Measurements from ENCODE around the gene DISC1. TPM values are rescaled to one million over a fixed set of nuclear protein-coding genes. Genes with fewer than 3 reads are reported as not detected.
"Not testable (repeated sequence)": the region's sequence is repeated elsewhere in the genome, so short reads cannot be mapped to it uniquely, and the experiment has no call there.

The DISC1 gene
- polyA plus RNA-seq, 12 donors: 5.2 to 8.5 (median 7.0) TPM; not detected in 1

DNA sequence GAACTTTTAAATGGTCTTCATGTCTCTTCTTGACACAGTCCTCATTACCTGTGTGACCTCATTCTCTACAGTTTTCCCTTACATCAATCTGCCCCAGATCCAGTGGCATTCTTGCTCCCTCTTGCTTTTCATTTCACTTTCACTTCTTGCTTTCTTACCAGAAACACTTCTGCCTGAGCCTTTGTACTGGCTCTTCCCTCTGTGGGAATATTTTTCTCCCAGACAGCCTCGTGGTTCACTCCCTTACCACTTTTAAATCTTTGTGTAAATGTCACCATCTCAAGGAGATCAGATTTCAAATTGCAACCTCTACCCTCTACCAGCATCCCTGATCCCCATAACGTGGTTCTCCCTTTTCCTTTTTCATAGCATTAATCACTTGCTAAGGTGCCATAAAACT, 73.2 kb downstream of the DISC1 start:
- no peak for DNase-seq

GRCh38 chr1:231701306-231701705, 74.7 kb downstream of the DISC1 start:
- no peak for DNase-seq

DNA sequence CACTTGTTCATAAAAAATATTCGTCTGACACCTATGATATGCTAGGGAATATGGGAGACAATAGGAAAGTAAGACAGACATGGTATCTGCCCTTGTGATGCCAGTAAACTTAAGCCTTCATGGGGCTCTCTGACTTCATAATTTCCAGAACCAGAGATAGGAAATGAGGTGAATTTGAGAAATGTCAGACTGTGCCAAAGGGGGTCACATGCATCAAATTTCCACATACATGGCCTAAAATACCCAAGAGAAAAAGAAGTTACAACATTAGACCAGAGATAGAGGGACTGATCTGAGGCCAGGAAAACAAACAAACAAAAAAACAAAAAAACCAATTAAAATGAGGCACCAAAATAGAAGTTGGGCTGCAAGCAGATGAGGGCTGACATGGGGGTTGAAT, 75.7 kb downstream of the DISC1 start:
- no peak for DNase-seq

GRCh38 chr1:231702804-231703203, 76.2 kb downstream of the DISC1 start:
- no peak for DNase-seq

DNA sequence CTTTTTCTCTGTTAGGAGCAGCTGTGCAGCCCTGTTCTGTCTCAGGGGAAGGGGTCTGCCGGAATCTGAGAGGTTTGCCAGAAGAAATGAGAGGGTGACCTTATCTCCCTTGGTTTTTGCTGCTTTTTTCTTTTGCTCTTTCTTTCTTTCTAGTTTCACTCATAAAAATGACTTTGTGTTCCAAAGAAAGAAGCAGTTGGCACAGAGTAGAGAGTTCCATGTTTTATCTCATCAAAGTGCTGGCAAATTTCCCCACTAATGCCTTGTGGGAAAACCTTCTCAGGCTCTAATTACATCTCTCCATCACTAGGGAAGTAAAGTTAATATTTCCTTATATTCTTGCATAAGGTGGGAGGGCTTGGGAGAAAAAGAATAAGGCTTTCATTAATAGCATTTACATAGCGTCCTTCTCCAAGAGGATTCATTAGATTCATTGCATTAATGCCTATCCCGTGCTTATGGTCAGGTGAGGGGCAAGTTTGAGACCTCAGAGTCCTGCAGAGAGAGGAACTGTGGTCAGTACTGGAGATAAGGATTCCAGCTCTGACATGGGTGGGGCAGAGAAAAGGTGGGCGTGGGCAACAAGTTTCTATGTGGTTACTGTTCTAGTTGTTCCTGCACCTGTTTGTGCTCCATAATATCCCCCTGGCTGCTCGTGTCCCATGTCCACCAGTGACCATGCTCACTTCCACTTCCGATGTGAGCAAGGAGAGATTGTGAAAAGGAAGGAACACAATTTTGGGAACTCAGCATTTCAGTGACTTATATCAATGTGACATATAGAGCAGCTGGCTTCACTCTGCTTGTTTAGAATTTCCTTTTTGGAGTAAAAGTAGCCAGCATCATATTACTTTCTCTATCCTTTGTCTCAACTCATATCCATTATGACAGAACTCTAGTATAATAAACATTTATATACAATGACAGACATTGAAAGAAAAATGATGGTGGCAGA, 79.5 kb downstream of the DISC1 start:
- peak; percentile 45 for DNase-seq

- no peak for DNase-seq
These were observed 80.3 kb downstream of the DISC1 start for GRCh38 chr1:231706934-231707333.

DNA sequence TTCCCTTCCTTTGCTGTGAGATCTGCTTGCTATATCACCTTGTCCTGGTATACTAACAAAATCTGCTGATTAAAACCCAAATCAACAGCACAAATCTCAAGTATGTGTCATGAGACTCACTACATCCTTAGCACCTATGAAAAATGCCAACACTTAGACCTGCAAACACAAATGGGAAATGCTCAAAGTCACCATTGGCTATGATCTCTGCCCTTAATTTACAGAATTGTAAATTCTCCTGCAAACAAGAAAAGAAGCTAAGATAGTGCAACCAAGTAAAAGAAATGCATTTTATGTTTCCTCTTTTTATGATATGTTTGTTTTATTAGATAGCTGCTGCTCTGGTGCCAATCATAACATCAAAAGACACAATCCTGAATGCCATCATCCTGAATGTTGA, 80.8 kb downstream of the DISC1 start:
- no peak for DNase-seq

GRCh38 chr1:231708394-231708793, 81.8 kb downstream of the DISC1 start:
- no peak for DNase-seq

DNA sequence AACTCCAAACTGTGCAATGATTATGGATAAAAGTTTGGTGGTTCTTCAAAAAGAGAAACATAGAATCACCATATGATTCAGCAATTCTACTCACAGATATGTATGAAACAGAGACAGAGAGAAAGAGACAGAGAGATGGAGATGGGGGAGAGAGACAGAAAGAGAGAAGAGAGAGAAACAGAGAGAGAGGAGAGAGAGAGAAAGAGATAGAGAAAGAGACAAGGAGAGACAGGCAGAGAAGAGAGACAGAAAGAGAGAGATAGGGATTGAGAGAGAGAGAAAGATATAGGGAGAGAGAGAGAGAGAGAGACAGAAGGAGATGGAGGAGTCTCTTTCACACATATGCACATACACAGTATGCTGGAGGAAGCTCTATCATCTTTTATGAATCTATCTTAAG, 87.8 kb downstream of the DISC1 start:
- no peak for DNase-seq

- no peak for DNase-seq
These were observed 89.5 kb downstream of the DISC1 start for GRCh38 chr1:231715816-231716722.

GRCh38 chr1:231716879-231717278, 90.3 kb downstream of the DISC1 start:
- DNase-seq: no peak

DNA sequence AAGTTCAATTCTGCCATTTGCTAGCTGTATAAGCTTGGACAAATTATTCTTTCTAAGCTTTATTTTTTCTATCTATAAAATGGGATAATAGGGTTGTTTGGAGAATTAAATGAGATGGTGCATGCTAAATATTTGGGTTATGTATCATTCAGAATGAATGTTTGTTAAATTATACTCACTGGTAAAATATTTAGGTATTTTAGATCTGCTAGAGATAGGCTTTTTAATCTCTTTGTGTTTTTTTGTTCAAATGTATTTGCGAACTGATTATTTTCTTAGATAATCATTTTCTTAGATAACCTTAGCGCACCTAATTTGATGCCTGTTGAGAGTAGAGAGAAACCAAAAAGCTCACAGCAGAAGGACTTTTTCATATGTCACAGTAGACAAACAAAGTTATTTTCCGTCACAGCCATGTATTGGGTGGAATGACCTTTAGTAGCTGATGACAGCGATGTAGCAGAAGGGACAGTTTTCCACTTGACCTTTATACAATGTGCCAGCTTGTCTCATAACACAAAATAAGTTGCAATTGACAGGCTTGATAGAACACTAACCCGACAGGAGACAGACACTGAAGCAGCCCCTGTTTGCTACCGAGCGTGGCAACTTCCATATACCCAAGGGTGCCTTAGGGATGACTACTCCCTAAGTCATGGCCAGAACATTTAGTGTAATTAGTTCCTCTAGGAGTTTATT, 93.0 kb downstream of the DISC1 start:
- DNase-seq: no peak

DNA sequence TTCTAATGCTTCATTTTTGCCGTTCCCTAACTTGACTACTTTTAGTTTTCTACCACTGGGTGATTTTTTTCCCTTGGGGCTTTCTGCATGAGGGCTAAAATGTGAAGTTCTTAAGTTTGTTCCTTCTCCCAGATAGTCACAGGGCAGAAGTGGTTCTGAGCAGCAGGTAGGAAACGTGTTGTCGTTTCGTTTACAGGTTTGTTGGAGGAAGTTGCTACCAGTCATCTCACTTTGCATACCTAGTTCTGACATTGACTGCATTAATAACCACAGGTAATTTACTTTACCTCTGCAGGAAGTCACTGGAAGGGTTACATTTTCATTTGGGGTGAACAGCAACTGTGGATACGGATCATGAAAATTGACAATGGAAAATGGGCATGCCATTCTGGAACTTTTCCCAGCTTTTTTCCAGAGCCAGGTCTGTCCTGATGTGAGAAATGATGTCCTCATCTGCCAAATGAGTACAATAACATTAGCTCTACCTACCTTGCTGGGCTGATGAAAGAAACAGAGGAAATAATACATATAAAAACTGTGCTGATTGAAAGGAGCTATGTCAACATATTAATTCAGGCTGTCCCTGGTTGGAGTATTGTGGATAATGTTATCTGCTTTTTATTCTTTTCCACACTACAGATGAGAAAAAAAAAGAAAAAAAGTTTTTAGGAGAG, 94.2 kb downstream of the DISC1 start:
- no peak for DNase-seq

- DNase-seq: no peak
These were observed 94.8 kb downstream of the DISC1 start for GRCh38 chr1:231721436-231721835.

- no peak for DNase-seq
These were observed 95.8 kb downstream of the DISC1 start for GRCh38 chr1:231722356-231722755.

DNA sequence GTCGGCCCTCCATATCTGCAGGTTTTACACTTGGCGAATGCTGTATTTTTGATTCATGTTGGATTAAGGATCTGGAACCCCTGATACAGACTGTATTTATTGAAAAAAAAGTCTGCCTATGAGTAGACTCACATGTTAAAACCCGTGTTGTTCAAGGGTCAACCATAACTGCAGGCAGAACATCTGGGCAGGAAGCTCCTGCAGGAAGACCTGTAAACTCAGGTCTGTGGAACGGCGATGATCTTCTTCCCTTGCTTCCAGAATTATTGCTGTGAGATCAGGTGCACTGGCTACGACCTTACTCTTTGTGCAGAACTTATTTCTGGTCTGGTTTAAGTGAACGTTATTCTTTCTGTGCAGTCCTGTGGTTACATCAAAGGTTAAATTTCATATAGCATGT, 96.6 kb downstream of the DISC1 start:
- no peak for DNase-seq

DNA sequence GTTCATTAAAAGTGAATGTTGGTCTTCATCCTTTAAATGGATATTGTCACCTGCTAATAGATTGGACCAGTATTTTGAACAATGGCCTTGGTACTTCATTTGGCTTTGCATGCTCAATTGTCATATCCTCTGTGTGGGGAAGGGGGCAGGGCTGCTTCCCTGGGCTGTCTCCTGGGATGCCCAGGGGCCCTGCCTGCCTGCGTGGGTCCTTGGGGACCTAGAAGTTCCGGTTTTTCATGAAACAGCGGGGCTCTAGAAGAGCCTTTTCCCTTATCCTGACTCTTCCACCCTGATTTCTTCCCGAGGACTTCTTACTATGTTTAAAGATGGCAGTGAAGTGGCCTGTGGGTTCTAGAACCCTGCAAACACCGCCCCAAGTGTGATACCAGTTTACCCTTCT, 97.5 kb downstream of the DISC1 start:
- no peak for DNase-seq

DNA sequence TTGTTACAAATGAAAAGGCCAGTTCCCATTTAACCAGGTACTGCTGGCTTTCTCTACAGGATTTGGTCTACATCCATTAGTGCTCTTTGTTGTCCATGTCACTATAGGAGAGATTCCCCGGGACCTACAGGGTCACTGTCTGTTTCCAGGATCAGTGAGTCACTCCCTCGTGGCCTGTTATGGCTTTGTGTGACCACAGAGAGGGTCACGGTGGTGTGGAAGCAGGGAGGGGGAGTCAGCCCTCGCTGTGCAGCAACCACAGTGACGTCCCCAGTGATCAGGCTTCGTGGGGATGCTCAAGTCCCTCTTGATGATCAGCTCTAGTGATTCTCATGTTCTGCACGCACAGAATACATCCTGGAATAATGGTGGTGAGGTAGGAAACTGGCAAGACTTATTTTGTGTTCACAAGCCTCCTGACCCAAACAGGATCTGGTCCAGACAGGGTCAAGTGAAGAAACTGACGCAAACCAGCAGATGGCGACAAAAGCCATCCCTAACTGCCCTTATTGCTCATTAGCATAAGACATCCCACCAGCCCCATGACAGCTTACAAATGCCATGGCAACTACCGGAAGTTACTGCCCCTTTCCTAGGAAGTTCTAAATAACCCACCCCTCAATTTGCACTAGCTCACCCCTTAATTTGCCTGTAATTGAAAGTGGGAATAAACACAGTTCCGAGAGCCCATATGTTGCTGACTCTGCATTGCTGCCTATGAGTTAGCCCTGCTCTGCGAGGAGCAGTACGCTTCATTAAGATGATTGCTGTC, 98.5 kb downstream of the DISC1 start:
- DNase-seq: no peak

- no peak for DNase-seq
These were observed 100.6 kb downstream of the DISC1 start for GRCh38 chr1:231727171-231727570.

DNA sequence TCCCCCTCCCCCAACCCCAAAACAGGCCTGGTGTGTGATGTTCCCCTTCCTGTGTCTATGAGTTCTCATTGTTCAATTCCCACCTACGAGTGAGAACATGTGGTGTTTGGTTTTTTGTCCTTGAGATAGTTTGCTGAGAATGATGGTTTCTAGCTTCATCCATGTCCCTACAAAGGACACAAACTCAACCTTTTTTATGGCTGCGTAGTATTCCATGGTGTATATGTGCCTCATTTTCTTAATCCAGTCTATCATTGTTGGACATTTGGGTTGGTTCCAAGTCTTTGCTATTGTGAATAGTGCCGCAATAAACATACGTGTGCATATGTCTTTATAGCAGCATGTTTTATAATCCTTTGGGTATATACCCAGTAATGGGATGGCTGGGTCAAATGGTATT, 102.4 kb downstream of the DISC1 start:
- not testable (repeated sequence) for DNase-seq

GRCh38 chr1:231729544-231729943, 103.0 kb downstream of the DISC1 start:
- no peak for DNase-seq

Measured in muscle of arm (tissue), 12 donors.